HepG2 (cell line): Measurements from ENCODE around the gene CHRM2. TPM values are rescaled to one million over a fixed set of nuclear protein-coding genes. Genes with fewer than 3 reads are reported as not detected.

Experiments used
- ATAC-seq: fragments of 200-7000 bp; cut with Tn5 transposase; 3 replicates; pipeline ENCODE4 v1.9.1; 2020; ENCODE audit warnings: mild to moderate bottlenecking, moderate library complexity
- BruUV-seq: library from RNA; stranded (reverse); fragments of 400-500 nt; replicated peaks from 2 replicates; lab custom pipeline; 2021; lab: Mats Ljungman, UMichigan
- CTCF ChIA-PET: fragments of 300-600 bp; formaldehyde crosslinking; extraction: SDS; loops from one replicate; lab custom pipeline; 2021; ENCODE audit warnings: low total read pairs, inconsistent platforms, low intra/inter-chr PET ratio; lab: Yijun Ruan, JAX
- POLR2A ChIA-PET: fragments of 350-600 bp; sonication (Branson Sonifier 250); formaldehyde crosslinking; loops from one replicate; lab custom pipeline; 2020; ENCODE audit warnings: antibody characterized with exemption, inconsistent platforms; lab: Yijun Ruan, JAX
- DNase-seq: peaks from one replicate; pipeline ENCODE4 v3.0.0-alpha.2; 2015; ENCODE audit warnings: low spot score
- FAIRE-seq: peaks from 3 replicates; lab custom pipeline; 2011; peaks lifted over from hg19 to GRCh38; lab: Jason Lieb, UNC
- H2AFZ ChIP-seq: one replicate; pipeline ENCODE4 v1.6.1; 2011; ENCODE audit warnings: low read length, inconsistent platforms
- H3K27ac ChIP-seq: fragments of 300-600 bp; 3 replicates; pipeline ENCODE4 v1.8.0; 2011; ENCODE audit warnings: mixed run types, mild to moderate bottlenecking, mixed read lengths, low read length, inconsistent platforms; ENCODE audit not compliant: insufficient read depth; ENCODE audit errors: extremely low read length
- H3K27me3 ChIP-seq, 2 experiments: fragments of 200-600 bp in 1 of 2; 2 replicates in 1 of 2; 3 replicates in 1 of 2; pipeline versions ENCODE4 v1.6.0 to v1.8.0; 2011; ENCODE audit warnings: low read length in 2 of 2, mild to moderate bottlenecking in 2 of 2, moderate library complexity in 2 of 2, inconsistent platforms in 1 of 2; ENCODE audit not compliant: insufficient read depth in 2 of 2, control insufficient read depth in 1 of 2
- H3K36me3 ChIP-seq, 2 experiments: fragments of 200-600 bp in 1 of 2; replicated peaks in 1 of 2; 2 replicates in 1 of 2; 3 replicates in 1 of 2; pipeline versions ENCODE4 v1.5.1 to v1.8.0; 2011; ENCODE audit warnings: low read length in 2 of 2, inconsistent platforms in 1 of 2; ENCODE audit not compliant: insufficient read depth in 2 of 2, control insufficient read depth in 1 of 2
- H3K4me1 ChIP-seq: 2 replicates; pipeline ENCODE4 v1.5.1; 2012; ENCODE audit warnings: low read length, inconsistent platforms; ENCODE audit not compliant: insufficient read depth
- H3K4me2 ChIP-seq: 2 replicates; pipeline ENCODE4 v1.6.0; 2011; ENCODE audit warnings: low read depth, low read length, inconsistent platforms
- H3K4me3 ChIP-seq, 3 experiments: fragments of 200-600 bp in 1 of 3; sonication (generic), shearing (Covaris generic) in 1 of 3; replicated peaks in 1 of 3; 2 replicates each; pipeline ENCODE4 v1.5.1; 2011 to 2016; ENCODE audit warnings: low read length in 3 of 3, inconsistent platforms in 2 of 3, low read depth in 2 of 3, mild to moderate bottlenecking in 2 of 3, control low read depth in 1 of 3, mixed read lengths in 1 of 3; ENCODE audit not compliant: insufficient read depth in 1 of 3
- H3K79me2 ChIP-seq: one replicate; pipeline ENCODE4 v1.6.1; 2011; ENCODE audit warnings: low read length, inconsistent platforms; ENCODE audit not compliant: insufficient read depth
- H3K9ac ChIP-seq: 2 replicates; pipeline ENCODE4 v1.6.0; 2011; ENCODE audit warnings: mild to moderate bottlenecking, low read depth, low read length, inconsistent platforms; ENCODE audit not compliant: insufficient read depth
- H3K9me3 ChIP-seq: 2 replicates; pipeline ENCODE4 v1.5.1; 2012; ENCODE audit warnings: mild to moderate bottlenecking, low read length
- H4K20me1 ChIP-seq: 2 replicates; pipeline ENCODE4 v1.6.0; 2011; ENCODE audit warnings: inconsistent platforms, mild to moderate bottlenecking, low read length, moderate library complexity; ENCODE audit not compliant: insufficient read depth
- ELF4 ChIP-seq: sonication (generic); formaldehyde crosslinking; IDR thresholded peaks from 2 replicates; pipeline ENCODE4 v1.5.0; 2020; ENCODE audit warnings: missing genetic modification reagents, mild to moderate bottlenecking, moderate library complexity, borderline replicate concordance
- PCBP1 ChIP-seq: fragments of 200-400 bp; formaldehyde crosslinking; IDR thresholded peaks from 2 replicates; pipeline ENCODE4 v1.6.1; 2017; ENCODE audit warnings: mild to moderate bottlenecking, low read depth, low read length, borderline replicate concordance
- WGBS: methylation state at CpG from one replicate; pipeline ENCODE4 v1.1.6; 2017; ENCODE audit warnings: low lambda C conversion rate; 5-methylcytosine and 5-hydroxymethylcytosine counted together
- in situ Hi-C: cut with HindIII; loops from 2 replicates; pipeline ENCODE4 v1.10.0; 2017; ENCODE audit warnings: low pct_unique_long_range_greater_than_20kb; ENCODE audit not compliant: extremely low pct_ligation_motif_present
- intact Hi-C: fragments of 100-400 bp; cut with micrococcal nuclease; formaldehyde crosslinking; loops from one replicate; pipeline ENCODE4 v1.10.0; 2022; ENCODE audit not compliant: unreplicated experiment
- polyA plus RNA-seq, 8 experiments: library from polyadenylated mRNA; depleted of rRNA in 3 of 8; stranded (reverse) in 7 of 8; unstranded in 1 of 8; fragments of >200 nt; fragmentation: Illumina TruSeq in 4 of 8; extraction: Trizol in 4 of 8; gene quantifications; 2 replicates each; pipeline versions ENCODE4 v1.2.1 to v1.2.3, GENCODE V29; 2011 to 2016; ENCODE audit warnings: low read depth in 4 of 8, missing spikeins in 1 of 8, mixed read lengths in 1 of 8; ENCODE audit not compliant: insufficient read depth in 1 of 8
- total RNA-seq, 5 experiments: library from RNA; depleted of rRNA; stranded (reverse); fragments of >200 nt; fragmentation: Illumina TruSeq; extraction: Trizol; gene quantifications; 2 replicates each; pipeline ENCODE4 v1.2.3, GENCODE V29; 2016; ENCODE audit warnings: low read depth in 1 of 5
- TF ChIP-seq, protein P1 (sequence below): sonication (generic); formaldehyde crosslinking; IDR thresholded peaks from 2 replicates; pipeline ENCODE4 v1.4.0; 2020; ENCODE audit warnings: mild to moderate bottlenecking, missing genetic modification reagents, borderline replicate concordance
- TF ChIP-seq, protein P2 (sequence below): sonication (generic); formaldehyde crosslinking; IDR thresholded peaks from 2 replicates; pipeline ENCODE4 v1.4.0; 2020; ENCODE audit warnings: missing genetic modification reagents
- TF ChIP-seq, protein P3 (sequence below), 2 experiments: IDR thresholded peaks; 2 replicates each; pipeline ENCODE4 v1.6.1; 2011 to 2012; ENCODE audit warnings: low read length in 2 of 2, borderline replicate concordance in 1 of 2, low read depth in 1 of 2, mild to moderate bottlenecking in 1 of 2, moderate library complexity in 1 of 2
- TF ChIP-seq, protein P4 (sequence below): sonication (generic); formaldehyde crosslinking; IDR thresholded peaks from 2 replicates; pipeline ENCODE4 v1.4.0; 2020; ENCODE audit warnings: mild to moderate bottlenecking, missing genetic modification reagents

Gene CHRM2
- total and polyA plus RNA-seq, 2 of the 13 experiments (the other 11 are each of a cell fraction or from before 2014, with no cell fraction given) = not detected

DNA sequence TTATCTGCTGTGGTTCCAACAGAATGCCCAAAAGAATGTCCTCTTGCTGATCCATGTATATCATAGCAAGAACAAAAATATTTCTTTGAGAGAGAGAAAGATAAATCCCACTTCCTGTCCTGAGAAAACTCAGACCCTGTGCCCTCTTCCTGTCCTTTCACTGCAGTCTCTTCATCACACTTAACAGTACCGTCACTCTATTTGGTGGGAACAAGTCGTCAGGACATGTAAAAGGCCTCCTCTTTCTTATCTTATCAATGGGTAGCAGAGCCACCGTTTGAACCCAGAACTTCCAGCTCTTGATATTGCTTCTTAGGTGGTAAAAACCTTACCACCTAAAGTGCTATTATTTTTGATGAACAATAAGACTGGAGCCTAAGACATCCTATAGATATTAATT lies 43.9 kb downstream of the CHRM2 start:
- intact Hi-C loops (no loop called here), in situ Hi-C loops (no loop called here)
- FAIRE-seq (no peak), DNase-seq (no peak), ATAC-seq (no peak)
- no peaks in the 10 kb centered on the region for H3K27me3 ChIP-seq
- WGBS = 0% methylated on average over 3 of the region's 3 CpGs
- H3K79me2 ChIP-seq = no peaks in the 10 kb centered on the region
- POLR2A ChIA-PET = no interaction called here
- H3K27ac ChIP-seq = no peak overlapping the region
- no peaks in the 10 kb centered on the region for H3K9me3 ChIP-seq
- H3K4me1 ChIP-seq = no peaks in the 10 kb centered on the region
- CTCF ChIA-PET = no interaction called here
- no peak overlapping the region for H2AFZ ChIP-seq
- no TSS peak for BruUV-seq
- no peak overlapping the region for H3K9ac ChIP-seq
- H3K36me3 ChIP-seq = no peaks in the 10 kb centered on the region
- no peak overlapping the region for H3K4me3 ChIP-seq
- no peak overlapping the region for H3K4me2 ChIP-seq
- H4K20me1 ChIP-seq = no peaks in the 10 kb centered on the region
- TF ChIP-seq, protein P1, sequence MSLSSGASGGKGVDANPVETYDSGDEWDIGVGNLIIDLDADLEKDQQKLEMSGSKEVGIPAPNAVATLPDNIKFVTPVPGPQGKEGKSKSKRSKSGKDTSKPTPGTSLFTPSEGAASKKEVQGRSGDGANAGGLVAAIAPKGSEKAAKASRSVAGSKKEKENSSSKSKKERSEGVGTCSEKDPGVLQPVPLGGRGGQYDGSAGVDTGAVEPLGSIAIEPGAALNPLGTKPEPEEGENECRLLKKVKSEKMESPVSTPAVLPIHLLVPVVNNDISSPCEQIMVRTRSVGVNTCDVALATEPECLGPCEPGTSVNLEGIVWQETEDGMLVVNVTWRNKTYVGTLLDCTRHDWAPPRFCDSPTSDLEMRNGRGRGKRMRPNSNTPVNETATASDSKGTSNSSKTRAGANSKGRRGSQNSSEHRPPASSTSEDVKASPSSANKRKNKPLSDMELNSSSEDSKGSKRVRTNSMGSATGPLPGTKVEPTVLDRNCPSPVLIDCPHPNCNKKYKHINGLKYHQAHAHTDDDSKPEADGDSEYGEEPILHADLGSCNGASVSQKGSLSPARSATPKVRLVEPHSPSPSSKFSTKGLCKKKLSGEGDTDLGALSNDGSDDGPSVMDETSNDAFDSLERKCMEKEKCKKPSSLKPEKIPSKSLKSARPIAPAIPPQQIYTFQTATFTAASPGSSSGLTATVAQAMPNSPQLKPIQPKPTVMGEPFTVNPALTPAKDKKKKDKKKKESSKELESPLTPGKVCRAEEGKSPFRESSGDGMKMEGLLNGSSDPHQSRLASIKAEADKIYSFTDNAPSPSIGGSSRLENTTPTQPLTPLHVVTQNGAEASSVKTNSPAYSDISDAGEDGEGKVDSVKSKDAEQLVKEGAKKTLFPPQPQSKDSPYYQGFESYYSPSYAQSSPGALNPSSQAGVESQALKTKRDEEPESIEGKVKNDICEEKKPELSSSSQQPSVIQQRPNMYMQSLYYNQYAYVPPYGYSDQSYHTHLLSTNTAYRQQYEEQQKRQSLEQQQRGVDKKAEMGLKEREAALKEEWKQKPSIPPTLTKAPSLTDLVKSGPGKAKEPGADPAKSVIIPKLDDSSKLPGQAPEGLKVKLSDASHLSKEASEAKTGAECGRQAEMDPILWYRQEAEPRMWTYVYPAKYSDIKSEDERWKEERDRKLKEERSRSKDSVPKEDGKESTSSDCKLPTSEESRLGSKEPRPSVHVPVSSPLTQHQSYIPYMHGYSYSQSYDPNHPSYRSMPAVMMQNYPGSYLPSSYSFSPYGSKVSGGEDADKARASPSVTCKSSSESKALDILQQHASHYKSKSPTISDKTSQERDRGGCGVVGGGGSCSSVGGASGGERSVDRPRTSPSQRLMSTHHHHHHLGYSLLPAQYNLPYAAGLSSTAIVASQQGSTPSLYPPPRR (CRISPR knock-in tag) = no peak
- TF ChIP-seq, protein P2, sequence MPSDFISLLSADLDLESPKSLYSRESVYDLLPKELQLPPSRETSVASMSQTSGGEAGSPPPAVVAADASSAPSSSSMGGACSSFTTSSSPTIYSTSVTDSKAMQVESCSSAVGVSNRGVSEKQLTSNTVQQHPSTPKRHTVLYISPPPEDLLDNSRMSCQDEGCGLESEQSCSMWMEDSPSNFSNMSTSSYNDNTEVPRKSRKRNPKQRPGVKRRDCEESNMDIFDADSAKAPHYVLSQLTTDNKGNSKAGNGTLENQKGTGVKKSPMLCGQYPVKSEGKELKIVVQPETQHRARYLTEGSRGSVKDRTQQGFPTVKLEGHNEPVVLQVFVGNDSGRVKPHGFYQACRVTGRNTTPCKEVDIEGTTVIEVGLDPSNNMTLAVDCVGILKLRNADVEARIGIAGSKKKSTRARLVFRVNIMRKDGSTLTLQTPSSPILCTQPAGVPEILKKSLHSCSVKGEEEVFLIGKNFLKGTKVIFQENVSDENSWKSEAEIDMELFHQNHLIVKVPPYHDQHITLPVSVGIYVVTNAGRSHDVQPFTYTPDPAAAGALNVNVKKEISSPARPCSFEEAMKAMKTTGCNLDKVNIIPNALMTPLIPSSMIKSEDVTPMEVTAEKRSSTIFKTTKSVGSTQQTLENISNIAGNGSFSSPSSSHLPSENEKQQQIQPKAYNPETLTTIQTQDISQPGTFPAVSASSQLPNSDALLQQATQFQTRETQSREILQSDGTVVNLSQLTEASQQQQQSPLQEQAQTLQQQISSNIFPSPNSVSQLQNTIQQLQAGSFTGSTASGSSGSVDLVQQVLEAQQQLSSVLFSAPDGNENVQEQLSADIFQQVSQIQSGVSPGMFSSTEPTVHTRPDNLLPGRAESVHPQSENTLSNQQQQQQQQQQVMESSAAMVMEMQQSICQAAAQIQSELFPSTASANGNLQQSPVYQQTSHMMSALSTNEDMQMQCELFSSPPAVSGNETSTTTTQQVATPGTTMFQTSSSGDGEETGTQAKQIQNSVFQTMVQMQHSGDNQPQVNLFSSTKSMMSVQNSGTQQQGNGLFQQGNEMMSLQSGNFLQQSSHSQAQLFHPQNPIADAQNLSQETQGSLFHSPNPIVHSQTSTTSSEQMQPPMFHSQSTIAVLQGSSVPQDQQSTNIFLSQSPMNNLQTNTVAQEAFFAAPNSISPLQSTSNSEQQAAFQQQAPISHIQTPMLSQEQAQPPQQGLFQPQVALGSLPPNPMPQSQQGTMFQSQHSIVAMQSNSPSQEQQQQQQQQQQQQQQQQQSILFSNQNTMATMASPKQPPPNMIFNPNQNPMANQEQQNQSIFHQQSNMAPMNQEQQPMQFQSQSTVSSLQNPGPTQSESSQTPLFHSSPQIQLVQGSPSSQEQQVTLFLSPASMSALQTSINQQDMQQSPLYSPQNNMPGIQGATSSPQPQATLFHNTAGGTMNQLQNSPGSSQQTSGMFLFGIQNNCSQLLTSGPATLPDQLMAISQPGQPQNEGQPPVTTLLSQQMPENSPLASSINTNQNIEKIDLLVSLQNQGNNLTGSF = no peak
- TF ChIP-seq, protein P3, sequence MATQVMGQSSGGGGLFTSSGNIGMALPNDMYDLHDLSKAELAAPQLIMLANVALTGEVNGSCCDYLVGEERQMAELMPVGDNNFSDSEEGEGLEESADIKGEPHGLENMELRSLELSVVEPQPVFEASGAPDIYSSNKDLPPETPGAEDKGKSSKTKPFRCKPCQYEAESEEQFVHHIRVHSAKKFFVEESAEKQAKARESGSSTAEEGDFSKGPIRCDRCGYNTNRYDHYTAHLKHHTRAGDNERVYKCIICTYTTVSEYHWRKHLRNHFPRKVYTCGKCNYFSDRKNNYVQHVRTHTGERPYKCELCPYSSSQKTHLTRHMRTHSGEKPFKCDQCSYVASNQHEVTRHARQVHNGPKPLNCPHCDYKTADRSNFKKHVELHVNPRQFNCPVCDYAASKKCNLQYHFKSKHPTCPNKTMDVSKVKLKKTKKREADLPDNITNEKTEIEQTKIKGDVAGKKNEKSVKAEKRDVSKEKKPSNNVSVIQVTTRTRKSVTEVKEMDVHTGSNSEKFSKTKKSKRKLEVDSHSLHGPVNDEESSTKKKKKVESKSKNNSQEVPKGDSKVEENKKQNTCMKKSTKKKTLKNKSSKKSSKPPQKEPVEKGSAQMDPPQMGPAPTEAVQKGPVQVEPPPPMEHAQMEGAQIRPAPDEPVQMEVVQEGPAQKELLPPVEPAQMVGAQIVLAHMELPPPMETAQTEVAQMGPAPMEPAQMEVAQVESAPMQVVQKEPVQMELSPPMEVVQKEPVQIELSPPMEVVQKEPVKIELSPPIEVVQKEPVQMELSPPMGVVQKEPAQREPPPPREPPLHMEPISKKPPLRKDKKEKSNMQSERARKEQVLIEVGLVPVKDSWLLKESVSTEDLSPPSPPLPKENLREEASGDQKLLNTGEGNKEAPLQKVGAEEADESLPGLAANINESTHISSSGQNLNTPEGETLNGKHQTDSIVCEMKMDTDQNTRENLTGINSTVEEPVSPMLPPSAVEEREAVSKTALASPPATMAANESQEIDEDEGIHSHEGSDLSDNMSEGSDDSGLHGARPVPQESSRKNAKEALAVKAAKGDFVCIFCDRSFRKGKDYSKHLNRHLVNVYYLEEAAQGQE (IDR thresholded peaks at IDR 0.05; ENCODE audit: borderline replicate concordance in 1 of 2, low read depth in 1 of 2, low read length in 2 of 2) = no peak
- TF ChIP-seq ELF4 (CRISPR knock-in tag) (no peak), PCBP1 (no peak)
- TF ChIP-seq, protein P4, sequence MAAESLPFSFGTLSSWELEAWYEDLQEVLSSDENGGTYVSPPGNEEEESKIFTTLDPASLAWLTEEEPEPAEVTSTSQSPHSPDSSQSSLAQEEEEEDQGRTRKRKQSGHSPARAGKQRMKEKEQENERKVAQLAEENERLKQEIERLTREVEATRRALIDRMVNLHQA = no peak
